Kidney capillary endothelial cell (primary cell): ENCODE results near the gene SLC46A3.
A peak's percentile ranks its signal among the peaks of the same experiment; 100 is the strongest.
"Not testable (repeated sequence)": the region's sequence is repeated elsewhere in the genome, so short reads cannot be mapped to it uniquely, and the experiment has no call there.

Source experiments
- DNase-seq: peaks from one replicate; pipeline ENCODE4 v3.0.0-alpha.2; 2018; ENCODE audit warnings: low spot score

SLC46A3 gene

DNA sequence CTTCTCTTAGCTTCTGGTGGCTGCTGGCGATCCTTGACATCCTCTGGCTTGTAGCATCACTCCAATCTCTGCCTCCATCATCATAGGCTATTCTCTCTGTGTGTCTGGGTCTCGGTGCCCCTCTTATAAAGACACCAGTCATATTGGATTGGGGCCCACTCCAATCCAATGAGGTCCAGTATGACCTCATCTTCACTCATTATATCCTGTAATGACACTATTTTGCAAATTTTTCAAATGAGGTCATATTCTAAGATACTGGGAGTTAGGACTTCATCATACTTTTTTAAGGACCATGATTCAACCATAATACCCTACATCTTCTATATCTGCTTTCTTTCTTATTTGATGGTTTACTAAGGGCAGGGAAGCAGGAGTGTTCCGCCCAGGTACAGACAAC is 12.0 kb upstream of the SLC46A3 start:
- no peak for DNase-seq

DNA sequence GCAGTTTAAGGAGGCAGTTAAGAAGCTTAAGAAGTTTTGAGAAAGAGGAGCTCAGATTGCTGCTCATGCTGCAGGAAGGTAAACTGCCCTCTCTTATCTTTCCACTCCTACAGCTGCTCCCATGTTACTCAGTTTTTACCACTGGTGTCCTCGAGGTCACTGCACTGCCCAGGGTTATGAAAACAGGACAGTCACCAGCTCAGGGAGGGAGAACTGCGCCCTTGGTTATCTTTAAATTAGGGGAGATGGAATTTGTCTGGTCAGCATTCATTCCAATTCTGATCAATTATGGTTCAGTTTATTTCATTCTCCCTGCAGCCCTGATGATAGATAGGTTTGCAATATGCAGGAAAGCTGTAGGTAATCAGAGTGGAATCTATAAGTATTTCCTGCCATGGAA is 10.8 kb upstream of the SLC46A3 start:
- DNase-seq: no peak

DNA sequence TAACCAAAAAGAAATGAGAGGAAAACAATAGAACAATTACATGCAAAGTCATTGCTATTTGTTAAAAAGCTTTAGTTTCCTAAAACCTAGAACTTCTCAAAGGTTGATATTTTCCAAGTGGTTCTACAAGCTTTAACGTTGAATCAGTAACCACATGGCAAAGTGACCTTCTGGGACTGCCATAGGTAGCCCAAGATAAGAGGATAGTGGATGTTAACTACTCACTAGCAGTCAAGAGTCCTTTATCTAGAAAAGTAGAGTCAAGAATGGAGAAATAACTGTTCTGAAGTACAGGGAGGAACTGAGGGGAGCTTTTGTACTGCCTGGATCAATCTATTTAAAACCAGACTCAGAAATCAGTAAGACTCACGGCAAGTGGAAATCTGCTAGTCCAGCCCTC is 9.9 kb upstream of the SLC46A3 start:
- DNase-seq: no peak

DNA sequence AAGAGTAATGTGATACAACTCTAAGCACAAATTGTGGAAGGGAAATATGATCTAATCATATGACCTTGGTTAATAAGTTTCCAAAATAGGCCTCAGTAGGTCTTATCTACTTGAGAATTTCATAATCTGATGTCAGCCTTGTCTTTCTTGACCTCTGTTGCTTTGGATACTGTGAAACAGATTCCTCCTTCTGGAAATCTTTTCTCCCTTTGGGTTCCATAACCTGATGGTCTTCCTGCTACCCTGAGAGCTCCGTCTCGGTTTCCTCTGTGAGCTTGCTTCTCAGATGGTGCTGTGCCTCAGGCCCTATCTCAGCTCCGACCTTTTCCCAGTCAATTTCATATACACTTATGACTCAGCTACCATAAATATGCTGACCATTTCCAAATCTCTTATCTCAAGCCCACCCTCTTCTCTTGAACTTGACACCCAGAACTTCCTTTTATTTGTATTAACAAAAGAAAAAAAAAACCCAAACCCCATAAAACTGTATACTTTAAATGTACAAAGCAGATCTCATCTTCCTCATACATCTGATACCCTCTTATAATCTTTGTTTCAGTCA is 6.4 kb upstream of the SLC46A3 start:
- no peak for DNase-seq

DNA sequence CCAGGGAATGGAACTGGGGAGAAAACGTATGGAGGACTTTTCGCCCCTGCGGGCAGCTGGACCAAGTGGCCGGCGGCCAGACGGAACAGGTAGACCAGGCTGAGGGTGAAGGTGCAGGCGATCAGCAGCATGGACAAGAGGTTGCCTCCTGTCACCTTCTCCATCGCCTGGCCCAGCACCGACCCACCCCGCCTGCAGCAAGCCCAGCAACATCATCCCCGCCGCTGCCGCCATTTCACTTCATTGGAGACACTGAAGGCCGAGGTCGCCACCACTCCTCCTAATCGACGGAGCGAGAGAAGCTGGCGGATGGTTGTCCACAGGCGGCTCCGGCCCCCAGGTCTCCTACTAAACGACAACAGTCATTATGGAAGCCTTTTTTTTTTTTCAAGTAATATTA is 5.0 kb upstream of the SLC46A3 start:
- DNase-seq: no peak

DNA sequence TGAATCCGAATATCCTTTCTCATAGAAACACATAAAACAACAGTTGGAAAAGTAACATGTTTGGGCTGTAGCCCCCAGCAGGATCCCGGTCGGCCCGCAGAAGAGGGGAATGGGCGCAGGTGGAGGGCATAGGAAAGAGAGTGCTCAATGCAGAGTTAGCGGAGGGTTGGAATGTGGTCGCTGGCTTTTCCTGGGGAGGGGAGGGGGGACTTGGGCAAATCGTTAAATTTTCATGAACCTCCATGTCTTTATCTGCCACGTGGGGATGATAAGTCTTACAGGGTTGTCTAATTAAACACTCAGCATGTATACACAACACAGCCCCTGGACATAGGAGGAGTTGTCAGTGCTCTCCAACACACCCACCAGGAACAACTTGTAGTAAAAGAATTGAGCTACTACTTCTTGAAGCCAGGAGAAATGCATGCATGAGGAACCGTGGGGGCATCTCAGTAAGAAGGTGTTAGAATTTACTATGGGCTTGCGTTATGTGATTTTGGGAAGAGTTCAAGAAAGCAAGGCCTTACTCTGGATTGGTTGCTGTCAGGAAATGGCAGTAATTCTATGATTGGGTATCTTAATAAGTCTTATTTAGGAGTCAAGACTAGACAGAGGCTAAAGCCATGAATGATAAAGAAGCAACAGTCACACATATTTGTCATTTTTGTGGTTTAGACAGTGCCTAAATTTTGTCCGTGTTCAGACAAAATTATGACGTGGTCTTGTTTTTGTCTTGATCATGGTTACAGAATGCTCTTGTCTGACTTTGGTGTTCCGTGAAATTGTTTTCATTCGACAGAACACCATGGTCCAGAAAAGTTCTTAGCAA is 671 bp upstream of the SLC46A3 start:
- no peak for DNase-seq

DNA sequence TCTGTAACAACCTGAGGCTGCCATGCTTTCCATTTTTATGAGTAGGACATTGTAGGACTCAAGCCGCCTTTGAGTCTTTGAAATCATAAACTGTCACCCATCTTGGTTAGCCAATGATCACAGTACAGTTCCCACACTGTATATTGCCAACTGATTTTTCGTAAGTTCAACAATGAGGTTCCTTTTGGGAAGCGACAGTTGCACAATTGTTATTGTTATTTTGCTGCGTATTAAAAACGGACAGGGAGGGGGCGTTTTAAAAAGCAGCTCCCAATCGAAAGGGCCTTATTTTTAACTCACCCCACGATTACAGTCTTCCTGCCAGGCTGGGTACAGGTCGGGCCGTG is 601 bp downstream of the SLC46A3 start:
- peak; percentile 19 for DNase-seq

DNA sequence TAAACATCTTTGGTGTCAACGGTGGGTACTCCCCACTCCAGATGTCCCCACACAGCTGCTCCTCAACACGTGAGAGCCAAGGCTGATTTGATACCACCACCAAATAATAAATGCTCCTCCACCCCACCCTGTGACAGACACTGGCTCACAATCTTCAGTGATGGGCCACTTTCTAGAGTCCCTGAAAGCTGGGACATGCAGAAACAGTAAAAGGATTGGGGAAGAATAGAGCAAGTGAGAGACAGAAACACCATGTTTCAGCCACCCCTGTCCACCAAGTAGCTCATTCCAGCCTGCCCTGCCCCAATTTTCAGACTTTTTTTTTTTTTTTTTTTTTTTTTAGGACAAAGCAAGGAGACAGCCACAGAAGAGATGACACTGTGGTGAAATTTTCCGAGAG is 1.6 kb downstream of the SLC46A3 start:
- DNase-seq: peak; percentile 6

DNA sequence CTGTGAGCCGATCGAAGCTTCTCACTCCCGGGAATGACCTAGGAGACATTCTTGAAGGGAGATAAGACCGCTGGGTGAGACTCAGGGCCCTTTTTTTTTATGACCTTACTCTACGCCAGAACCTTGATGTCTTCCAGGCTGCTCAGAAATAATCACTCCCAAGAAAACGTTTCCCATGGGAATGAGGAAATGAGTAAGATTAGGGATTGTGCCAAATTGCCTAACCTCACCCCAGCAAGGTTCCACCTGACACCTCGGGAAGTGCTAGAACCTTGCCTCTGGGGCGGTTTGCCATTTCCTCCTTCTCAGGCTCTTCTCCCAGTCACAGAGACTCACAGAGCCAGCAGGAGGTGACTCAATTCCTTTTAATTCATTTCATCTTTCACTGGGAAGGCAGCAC is 2.3 kb downstream of the SLC46A3 start:
- peak; percentile 91 for DNase-seq

DNA sequence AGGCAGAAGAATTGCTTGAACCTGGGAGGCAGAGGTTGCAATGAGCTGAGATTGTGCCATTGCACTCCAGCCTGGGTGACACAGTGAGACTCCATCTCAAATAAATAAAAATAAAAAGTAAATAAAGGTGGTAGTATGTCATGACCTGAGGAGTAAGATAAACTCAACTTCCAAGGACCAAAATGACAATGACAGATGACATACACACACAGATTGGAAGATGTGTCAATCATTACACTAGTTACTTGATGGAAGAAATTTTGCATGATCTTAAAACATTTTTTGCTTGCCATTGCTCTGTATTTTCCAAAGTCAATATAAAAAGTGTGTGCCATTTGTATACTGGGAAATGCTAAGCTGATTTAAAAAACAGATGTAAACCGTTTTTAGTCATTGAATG is 4.1 kb downstream of the SLC46A3 start:
- no peak for DNase-seq

DNA sequence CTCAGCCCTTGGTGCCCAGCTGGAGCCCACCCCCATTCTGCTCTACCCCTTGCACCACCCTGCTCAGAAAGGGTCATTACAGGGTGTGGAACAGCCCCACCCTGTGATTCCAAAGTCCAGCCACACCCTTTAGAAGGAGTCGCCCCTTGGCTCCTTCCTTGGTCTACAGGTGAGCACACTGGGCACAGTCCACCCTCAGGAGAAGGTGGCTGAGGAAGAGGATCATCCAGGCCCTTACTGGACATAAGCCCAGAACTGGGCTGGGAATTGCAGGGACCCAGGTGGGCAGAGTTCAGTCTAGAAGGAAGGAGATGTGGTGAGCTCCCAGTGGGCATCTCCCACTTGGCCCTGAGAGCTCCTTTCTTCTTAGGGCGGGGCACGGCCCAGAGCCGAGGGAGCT is 8.6 kb downstream of the SLC46A3 start:
- no peak for DNase-seq

DNA sequence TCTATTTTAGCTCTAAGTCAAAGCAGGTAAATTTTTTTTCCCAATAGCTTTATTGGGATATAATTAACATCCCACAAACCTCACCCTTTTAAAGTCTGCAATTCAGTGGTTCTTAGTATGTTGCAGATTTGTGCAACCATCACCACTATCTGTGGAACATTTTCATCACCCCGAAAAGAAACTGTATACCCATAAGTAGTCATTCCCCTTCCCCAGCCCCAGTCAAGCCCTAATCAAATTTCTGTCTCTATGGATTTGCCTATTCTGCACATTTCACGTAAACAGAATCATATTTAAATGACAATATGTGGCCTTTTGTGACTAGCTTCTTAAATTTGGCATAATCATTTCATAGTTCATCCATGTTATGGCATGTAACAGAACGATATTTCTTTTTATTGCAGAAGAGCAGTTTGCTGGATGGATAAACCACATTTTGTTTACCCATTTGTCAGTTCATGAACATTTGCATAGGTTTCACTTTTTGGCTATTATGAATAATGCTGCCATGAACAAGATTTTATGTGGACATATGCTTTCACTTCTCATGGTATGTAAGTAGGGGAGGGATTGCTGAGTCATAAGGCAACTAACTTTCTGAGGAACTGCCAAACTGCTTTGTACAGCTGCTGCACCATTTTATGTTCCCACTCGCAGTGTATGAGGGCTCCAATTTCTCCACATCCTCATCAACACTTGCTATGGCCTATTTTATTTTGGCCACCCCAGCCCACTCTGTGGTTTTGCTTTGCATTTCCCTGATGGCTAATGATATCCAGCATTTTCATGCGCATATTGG is 10.9 kb downstream of the SLC46A3 start:
- no peak for DNase-seq

DNA sequence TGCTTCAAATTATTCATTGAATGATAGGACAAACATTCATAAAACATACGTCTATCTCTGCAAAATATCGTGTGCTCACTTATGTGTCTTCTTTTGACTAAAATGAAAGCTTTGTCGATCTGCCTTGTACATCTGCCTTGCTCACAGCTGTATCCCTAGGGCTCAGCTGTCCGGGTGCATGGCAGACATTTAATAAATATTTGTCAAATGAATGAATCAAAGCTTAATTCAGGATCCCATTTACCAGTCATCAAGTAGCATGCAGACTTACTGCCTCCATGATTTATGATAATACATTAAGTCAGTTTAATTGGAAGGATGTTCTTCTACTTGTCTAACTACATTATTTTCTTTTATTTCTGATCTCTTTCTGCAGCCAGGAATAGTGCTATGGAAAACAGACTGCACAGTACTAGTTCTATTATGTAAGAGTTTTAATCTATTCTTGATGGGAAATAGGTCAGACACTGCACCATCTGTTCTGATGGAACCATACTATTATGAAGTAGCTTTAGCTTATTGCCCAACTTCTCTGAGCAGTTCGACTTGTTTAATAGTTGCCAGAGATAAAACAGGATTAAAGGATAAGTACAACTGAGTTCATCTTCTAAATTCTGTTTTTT is 13.2 kb downstream of the SLC46A3 start:
- DNase-seq: no peak

DNA sequence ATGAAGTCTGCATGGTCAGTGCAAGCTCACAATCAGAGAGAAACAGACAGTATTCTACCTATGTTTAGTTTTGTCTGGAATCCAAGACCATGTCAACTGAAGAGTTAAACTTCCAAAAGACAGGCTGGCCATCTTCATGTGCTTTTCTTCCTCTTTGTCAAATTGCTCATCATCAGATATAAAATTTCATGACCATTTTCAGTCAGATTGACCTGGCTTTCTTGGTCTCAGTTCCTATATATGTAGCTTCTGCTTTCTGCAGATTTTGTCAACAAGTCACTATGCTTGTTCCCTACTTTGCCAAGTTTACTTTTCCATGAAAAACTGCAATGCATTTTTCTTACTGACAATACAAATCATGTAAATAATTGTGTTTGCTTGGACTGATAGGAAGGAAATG is 13.9 kb downstream of the SLC46A3 start:
- DNase-seq: no peak

DNA sequence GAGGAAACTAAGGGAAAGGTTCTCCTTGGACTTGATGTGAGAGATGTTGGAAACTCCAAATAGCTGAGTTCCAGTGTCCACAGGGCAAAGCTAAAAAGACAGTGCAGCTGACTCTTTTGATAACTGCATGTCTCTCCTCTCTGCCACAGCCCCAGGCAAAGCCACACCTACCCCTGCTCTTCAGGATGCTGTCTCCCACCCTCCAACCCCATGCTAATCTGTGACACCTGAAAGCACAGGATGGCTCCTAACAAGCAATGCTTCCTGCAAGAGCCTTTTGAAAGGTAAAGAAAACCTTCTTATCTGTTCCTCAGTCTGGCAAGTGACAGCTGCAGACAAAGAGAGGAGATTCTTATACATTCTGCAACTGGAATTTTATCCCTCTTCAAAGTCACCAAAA is 14.5 kb downstream of the SLC46A3 start:
- no peak for DNase-seq

DNA sequence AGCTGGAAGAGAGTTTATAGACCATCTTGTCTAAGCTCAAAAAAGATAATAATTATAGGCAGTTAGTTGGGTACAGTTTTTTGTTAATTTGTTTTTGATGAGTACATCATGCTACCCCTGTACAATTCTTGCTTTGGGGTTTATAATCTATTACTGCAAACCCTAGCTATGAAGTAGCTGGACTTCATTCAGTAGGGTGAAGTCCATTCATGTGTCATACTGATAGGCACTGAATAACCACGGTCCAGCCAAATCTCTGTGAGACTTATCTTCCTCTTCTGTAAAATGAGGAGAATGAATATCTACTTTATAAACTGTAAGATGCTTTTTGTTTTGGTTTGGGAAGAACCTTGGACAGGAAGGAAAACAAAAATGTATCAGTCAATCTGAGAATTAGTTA is 19.5 kb downstream of the SLC46A3 start:
- no peak for DNase-seq

DNA sequence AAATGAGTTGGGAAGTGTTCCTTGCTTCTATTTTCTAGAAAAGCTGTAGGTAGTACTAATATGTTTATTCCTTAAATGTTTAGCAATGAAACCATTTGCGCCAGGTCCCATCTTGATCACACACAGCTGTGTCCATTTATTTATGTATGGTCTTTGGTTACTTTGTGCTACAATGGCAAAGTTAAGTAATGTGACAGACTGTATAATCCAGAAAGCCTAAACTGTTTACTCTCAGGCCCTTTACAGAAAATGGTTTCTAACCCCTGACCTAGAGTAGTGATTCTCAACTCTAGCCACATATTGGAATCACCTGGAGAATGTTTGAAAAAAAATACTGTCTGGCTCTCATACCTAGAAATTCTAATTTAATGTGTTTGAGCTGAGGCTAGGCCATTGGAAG is 21.3 kb downstream of the SLC46A3 start:
- DNase-seq: no peak

DNA sequence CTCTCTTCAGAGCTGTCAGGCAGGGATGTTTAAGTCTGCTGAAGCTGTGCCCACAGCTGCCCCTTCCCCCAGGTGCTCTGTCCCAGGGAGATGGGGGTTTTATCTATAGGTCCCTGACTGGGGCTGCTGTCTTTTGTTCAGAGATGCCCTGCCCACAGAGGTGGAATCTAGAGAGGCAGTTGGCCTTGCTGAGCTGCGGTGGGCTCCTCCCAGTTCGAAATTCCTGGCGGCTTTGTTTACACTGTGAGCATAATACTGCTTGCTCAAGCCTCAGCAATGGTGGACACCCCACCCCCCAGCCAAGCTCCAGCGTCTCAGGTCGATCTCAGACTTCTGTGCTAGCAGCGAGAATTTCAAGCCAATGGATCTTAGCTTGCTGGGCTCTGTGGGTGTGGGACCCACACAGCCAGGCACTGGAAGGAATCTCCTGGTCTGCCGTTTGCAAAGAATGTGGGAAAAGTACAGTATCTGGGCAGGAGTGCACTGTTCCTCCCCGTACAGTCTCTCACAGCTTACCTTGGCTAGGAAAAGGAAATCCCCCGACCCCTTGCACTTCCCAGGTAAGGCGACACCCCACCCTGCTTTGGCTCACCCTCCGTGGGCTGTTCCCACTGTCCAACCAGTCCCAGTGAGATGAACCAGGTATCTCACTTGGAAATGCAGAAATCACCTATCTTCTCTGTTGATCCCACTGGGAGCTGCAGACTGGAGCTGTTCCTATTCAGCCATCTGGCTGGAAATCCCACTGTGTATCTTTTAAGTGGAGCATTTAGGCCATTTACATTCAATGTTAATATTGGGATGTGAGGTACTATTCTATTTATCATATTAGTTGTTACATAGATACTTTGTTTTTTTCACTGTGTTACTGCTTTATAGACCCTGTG is 24.9 kb downstream of the SLC46A3 start:
- not testable (repeated sequence) for DNase-seq

DNA sequence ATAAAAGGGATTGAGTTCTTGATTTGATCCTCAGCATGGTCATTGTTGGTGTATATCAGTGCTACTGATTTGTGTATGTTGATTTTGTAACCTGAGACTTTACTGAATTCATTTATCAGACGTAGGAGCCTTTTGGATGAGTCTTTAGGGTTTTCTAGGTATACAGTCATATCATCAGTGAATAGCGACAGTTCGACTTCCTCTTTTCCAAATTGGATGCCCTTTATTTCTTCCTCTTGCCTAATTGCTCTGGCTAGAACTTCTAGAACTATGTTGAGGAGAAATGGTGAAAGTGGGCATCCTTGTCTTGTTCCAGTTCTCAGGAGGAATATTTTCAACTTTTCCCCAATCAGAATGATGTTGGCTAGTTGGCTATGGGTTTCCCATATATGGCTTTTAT is 32.9 kb downstream of the SLC46A3 start:
- no peak for DNase-seq

DNA sequence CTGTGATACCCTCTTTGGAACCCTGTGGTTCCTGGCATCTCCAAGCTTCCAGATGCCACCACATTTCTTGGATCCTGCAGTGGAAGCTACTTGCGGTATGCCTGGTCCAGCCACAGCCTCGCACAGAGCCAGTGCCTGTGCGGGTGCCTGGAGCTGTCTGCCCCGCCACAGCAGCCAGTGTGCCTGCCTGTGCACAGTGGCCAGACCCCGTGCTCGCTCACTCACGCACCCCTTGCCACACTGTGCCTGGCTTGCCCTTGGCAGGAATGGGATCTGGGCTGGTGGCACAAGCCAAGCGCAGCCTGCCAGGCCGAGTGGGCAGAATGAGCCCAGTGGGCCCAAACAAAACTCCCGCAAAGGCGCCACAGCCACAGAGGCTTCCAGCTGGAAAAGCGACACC is 33.7 kb downstream of the SLC46A3 start:
- DNase-seq: no peak

DNA sequence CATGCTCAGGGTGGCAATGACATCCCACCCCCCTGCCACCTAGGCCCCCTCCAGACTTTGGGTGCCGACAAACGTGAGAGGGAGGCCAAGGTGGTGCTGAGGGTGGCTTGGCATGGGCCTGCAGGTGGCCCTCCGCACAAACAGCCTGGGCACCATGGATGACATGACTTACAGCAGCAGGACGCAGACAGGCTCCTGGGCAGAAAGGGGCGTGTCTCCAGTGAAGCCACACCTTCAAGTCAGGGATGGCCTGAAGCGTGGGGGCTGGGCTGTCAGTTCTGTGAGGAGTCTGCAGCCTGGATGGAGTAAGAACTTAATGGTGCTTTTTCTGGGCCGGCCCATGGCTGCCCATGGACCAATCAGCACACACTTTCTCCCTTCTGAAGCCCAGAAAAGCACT is 34.5 kb downstream of the SLC46A3 start:
- DNase-seq: no peak

DNA sequence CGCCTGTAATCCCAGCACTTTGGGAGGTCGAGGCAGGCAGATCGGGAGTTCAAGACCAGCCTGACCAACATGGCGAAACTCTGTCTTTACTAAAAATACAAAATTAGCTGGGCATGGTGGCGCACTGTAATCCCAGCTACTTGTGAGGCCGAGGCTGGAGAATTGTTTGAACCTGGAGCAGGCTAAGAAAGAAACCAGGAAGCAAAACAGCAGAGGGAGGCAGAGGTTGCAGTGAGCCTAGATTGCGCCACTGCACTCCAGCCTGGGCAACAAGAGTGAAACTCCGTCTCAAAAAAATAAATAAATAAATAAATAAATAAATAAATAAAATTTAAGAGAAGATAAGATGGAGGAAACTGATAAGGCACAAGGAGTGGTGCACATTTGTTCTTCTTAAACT is 35.6 kb downstream of the SLC46A3 start:
- DNase-seq: not testable (repeated sequence)
